ELR (cell line): ENCODE results near the gene NRXN2.

Experiments used
- DNase-seq: peaks from one replicate; pipeline ENCODE4 v3.0.0-alpha.2; 2015; ENCODE audit warnings: low read depth

NRXN2 gene

DNA sequence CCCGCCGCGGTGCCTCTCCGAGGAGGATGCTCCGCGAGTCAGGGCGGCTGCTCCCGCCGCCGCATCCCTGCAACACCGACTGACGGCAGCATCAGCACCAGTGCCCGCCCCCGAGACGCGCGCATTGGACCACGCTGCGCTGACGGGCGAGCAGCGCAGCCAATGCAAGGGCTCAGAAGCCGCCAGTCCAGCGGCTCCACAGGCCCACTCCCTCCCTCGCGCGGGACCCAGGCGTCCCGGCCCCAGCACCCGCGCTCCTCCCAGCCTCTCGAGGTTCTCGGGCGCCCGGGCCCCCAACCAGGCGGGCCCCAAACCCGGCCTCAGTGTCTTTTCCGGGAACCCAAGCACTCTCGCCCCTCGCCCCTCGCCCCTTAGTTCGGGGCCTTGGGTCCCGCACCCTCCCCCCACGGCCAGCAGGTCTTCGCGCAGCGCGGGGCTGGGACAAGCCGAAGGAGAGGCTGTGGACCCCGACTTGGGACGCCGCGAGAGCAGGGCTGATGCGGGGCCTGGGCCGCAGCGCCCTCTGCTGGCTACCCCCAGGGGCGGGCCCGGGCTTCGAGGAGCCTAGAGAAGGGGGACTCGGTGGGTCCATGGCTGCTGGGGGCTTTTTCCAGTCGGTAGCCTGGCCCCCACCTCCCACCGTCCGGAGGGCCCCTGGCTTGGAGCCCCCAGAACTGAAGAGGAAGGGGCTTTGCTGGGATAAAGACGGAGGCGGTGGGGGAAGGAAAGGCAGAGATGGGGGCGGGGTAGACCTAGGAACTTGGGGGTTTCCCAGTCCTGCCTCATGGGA, at the start of gene NRXN2:
Gene NRXN2, minus strand, starts transcription at position 81 of the 790 bp plus-strand sequence. CDS start 9,498 bp downstream, outside the sequence.
- peak; percentile 83 for DNase-seq

DNA sequence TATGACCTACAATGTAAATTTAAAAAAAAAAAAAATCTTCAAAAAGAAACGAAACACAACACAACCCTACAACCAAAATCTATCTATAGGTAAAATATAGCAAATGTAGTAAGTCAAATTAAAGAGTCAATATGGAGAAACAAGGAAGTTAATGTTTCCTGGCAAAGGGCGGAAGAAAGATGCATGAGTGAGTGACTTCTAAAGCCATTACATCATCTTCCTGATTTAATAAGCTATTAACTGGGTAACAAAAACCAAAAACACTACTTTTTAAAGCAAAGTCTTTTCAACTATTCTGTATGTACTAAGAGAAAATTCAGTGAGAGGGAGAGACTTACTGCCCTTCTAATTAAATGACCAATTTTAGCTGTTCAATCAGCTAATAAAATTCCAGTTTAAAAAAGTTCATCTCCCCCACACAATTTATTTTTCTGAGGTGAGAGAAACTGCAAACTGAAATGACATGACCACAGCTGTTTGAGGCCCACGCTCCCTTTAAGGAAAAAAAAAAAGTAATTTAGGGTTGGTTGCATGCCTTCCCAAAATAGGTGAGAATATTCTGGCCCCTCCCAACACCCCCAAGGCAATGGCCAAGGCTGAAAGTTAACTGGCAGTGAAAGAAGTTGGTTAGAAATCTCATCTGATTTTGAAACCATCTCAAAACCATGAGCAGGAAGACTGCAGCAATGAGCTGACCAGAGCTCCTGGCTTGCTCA, 49.5 kb upstream of the NRXN2 start:
- no peak for DNase-seq

DNA sequence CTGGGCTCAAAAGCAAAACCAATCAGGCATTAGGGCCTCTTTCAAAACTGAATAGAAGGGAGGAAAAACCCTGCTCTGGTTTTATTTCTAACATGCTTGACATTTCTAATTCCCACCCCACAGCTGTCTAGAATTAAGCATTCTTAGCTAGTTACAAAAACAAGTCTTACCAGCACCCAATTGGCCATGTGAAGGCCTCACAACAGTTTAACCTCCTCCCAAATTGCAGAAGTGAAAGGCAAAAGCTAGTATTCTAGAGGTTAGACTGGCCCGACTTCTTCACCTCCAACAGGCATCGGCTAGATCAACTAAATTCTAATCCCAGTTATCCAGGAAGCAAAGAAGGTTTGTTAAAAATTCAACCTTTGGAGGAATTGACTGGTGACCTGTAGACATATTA, 48.9 kb upstream of the NRXN2 start:
- no peak for DNase-seq

DNA sequence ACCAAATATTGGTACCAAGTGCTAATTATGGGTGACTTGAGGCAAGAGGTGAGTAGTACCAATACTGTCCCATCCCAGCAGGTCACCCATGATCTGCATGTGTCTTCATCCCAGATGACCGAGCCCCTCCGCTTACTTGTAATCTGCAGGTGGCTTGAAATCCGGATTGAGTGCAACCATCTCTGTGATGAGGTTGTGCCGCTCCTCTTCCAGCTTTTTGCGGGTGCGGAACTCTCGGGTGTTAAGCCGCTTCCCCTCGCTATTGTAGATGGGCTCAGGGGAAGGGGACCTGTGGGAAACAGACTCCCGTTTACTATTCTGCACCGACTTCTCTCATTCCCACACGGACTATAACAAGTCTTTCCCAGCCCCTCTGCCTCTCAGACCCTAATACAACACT, 47.1 kb upstream of the NRXN2 start:
- DNase-seq: no peak

DNA sequence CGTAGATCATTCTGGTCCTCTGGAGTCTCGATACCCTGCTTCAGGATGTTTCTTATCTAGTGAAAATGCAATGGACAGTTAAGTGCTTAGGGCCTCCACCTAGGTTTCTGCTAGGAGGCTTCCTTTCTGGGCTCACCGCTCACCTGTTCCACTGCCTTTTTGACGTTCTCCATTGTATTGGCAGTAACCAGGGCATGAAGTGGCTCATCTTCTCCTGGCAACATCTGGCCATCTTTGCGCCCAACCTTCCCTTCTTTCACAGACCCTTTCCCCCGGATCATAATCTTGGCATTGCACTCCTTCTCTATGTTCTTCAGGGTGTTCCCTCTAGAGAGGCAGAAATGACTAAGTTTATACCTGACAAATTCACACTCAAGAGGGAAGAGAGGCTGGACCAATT, 46.3 kb upstream of the NRXN2 start:
- no peak for DNase-seq

DNA sequence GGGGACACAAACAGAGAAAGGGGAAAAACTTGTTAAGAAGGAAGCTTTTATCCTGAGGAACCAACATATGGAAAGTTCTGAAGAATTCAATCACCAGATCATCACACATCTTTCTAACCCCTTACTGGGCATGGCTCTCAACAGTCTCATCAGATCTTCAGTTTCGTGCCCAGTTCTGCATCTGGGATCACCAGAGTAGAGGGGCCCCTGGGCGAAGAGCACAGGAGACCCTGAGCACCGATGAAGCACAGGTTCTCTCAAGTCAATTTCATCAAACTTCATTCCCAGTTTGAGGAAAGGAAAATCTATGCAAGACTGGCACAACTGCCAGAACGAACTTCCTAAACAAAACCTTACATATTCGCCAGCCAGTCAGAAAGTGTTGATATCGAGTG, 45.3 kb upstream of the NRXN2 start:
- DNase-seq: no peak

DNA sequence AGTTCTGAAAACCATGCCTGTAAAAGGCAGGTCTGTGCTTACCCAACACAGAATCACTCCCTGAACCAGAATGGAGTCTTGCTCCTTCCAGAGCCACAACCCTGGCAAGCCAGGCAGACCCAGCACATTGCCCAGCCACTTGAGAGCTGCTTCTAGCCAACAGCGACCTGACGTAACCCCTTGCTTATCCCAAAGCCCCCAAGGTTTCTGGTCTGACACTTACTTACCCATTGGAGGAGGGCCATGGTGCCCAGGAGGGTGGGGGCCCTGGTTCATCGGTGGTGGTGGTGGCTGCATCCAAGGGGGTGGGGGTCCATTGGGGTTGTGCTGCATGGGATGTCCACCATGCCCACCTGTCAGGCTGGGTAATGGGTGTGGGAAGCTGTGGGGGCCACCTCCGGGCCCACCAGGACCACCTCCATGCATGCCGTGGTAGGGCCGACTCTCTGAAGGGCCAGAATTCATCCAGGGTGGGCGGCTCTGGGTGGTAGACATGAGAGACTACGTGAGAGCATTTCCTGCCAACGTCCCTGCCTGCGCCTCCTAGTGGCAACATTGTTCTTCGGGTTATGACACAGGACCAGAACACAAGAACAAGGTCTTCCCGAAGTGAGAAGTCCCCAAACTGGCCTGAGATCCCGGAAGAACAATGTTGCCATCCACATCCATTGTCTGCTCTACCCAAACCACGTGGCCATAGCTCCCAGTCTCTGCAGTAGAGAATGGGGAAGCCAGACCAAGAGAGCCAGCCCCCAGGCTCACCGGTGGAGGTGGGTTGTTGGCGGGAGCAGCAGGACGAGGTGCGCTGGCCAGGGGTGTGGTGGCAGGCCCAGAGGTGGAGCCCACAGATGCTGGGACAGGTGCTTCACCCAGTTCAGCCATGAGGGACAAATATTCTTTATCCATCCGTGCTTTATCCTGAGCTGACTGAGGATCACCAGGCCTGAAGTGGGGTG, 44.6 kb upstream of the NRXN2 start:
- peak; percentile 79 for DNase-seq

DNA sequence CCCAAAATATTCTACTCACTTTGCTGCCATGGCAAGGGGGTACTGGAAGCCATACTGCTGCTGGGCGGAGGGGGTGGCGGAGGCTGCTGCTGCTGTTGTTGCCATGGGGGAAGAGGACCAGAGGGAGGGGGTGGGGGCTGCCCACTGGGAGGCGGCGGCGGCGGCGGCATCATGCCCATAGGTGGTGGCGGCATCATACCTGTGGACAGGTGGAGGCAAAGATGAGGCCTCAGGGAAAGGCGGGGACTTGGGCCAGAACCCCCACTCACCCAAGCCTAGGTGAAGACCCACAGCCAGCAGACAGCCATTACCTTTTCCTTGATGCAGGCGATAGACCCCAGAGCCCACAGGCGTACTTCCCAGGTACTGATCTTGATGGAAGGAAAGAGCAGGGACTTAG, 43.9 kb upstream of the NRXN2 start:
- DNase-seq: no peak

DNA sequence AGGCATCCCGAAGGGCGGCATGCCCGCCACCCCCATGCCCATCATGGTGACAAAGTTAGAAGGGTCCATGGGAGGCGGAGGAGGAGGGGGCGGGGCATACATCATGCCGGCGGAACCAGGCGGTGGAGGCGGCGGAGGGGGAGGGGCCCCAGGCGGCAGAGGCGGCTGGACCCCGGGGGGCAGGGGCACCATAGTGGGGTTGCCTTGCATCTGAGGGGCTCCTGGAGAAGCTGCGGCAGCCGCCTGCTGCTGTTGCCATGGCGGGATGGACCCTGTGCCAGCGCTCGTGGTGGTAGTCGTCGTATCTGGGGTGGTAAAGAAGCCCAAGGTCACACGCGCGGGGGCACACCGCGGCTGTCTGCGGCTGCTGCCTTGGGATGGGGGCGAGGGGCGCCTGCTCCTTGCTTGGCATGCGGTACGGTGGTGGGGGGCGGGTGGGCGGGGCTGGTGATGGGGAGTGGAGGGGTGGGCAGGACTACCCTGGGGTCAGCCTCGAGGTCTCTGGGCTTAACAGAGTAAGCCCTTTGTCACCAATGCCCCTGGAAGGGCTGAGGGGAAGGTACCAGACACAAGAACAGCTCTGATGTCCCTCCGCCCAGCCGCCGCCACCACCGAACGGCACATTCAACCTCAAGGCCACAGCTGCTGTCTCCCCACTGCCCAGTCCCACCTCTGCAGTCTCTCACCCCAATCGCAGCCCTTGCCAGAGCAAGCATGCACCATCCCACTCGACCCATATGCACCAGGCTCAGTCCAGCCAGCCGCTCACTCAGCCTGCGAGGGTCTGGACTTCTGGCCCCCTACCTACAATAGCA, 43.1 kb upstream of the NRXN2 start:
- DNase-seq: no peak

DNA sequence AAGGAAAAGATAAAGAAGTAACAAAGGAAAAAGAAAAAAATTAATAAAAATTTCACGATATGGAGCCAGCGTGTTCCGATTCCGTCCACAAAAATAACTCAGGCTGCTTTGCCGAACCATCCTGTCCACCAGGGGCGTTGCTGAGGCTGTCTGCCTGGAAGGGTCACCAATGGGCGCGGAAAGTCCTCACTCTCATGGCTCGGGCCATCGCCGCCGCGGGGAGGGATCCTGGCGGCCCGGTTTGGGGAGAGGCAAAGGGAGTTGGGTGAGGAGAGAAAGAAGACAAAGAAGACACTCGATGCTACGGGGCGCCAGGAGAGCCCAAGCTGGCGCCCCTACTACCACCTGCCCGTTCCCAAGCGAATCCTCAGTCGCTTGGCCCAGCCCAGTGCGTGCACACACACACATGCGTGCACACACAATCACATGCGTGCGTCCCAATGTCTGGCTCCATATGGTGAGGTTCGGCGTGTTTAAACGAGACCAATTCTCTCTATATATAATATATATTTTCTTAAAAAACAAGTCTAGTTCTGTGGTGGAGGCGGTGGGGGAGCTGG, 42.4 kb upstream of the NRXN2 start:
- DNase-seq: no peak

DNA sequence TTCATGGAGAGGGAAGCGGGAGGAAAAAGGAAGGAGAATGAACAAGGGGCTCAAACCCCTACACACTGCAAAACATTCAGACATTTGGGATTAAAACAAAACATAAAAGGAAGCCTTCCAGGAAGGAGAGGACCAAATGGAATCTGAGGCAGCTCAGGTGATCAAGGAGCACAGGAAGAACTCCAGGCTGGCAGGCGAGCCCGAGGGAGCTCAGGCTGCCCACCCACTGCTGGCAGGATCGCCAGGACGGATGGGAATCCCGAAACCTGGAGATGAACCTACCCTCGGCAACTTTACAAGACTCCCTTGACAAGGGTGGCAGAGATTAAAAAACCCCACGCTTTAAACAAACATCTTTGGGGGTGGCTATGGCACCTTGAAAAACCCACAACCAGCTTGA, 41.8 kb upstream of the NRXN2 start:
- DNase-seq: no peak

DNA sequence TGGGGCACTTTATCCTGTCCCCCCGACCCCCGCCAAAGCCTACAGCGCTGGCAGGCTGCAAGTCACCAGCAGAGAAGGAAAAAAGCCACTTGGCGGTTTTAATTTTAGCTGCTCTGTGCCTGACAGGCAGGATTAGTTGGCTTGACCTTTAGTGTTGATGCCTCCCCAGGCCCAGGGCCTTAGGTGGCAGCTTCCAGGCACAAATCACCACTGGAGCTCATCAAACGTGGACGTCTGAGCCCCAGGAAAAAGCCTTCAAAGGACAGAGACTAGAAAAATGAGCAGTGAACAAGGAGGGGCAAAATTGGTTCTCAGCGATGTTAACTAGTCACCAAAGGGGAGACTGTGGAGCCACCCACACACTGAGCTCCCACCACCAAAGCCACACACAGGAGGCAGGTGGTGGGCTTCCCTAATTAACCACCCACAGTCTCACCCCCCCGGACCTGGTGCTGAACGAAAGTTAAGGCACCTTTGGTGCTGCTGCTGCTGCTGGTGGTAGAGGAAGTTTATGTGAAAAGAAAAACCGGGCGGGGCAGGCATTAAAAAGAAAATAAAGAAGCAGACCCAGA, 41.1 kb upstream of the NRXN2 start:
- DNase-seq: no peak

DNA sequence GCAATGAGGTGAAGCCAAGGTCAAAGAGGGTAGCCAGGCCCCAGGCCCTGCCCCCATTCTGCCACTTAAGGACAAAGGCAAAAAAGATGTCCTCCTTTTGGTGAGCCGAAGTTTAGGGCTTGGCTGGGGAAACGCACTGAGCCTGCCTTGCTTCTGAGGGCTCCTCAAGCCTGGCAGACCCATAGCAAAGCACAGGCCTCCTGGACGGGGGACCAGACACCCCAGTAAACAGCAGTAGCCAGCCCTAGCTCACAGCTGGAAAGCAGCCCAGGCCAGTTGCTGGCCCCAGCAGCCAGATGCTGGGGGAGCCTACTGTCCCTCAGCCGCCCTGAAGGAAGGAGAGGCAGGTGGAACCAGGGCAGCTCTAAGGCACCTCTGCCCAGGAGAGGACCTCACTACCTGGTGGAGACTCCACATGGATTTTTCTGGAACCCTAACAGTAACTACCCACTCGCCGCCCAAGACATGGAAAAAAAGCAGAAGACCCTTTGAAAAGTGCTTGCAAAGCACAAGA, 40.6 kb upstream of the NRXN2 start:
- DNase-seq: no peak

DNA sequence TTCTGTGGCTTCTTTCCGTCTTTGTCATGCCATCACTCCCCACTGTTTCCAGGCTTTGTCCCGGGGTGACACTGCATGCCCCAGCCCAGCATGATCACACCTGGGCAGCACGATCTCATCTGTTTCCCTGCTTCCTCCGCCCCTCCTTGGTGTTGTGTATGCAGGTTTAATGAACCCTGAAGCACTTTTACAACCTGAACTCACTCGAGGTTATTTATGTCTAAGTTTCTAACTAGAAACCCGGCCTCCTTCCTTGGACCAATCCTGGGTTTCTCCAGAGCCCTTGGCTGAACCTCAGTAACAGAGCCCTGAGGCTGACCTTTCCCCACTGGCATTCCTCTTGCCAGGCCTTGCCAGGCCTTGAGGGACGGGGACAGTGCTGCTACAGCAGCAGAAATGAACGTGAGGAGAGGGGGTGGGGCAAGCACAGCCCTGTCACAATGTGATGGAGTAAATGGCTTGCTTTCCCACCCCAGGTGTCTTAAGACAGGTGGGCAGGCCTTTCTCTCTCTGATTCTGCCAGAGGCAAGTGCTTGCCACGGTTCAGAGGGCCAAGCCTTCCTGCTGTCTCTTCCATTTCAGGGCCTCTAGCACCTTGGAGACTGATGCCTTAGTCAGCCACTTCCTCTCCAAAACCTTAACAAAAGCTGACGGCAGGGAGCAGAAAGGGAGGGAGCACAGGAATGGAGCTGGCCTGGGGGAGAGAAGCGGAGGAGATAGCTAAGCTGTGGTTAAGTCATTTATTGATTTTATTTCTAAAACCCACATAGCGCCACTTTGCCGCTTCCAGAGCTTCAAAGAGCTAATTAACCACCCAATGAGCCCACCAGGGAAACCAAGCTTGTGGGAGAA, 39.9 kb upstream of the NRXN2 start:
- peak; percentile 78 for DNase-seq

DNA sequence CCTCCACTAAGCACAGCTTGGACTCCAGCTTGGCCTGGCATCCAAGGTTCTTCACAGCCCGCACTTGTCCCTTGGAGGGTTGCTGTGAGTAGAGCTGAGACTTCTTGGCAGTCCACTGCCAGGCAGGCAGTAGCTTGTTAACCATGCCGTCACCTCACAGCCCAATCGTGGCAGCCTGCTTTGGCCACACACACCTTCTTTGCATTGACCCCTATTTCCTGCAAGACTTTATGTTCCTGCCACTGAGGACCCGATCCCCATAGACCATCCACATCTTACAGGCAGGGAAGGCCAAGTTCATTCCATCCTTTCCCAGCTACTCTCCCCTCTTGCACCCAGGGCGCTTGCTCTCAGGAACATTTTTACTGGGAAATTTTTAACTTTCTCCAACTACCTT, 39.3 kb upstream of the NRXN2 start:
- no peak for DNase-seq

DNA sequence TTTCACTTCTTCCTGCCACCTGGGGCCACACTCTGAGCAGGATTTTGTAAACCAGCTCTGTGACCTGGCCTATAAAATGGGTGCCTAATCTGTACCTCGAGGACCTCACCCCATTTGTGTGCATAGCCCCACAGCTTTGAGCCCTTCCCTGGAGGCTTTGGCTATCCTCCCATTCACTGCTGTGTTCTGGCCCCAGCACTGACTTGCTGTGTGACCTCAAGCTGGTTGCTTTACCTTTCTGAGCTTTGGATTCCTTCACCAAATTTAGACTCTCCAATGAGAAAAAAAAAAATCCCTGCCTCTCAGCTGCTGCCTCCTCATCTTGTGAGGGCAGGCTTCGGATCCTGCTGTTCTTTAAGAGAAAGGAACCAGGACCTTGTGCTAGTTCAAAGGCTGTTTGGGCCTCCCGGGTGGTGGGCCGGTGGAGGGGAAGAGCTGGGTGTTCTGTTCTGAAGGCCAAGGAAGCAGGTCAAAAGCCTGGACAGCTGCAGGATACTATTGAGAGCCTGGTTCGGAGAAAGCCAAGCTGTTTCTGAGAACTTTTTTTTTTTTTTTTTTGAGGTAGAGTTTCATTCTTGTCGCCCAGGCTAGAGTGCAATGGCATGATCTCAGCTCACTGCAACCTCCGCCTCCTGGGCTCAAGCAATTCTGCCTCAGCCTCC, 37.9 kb upstream of the NRXN2 start:
- no peak for DNase-seq

DNA sequence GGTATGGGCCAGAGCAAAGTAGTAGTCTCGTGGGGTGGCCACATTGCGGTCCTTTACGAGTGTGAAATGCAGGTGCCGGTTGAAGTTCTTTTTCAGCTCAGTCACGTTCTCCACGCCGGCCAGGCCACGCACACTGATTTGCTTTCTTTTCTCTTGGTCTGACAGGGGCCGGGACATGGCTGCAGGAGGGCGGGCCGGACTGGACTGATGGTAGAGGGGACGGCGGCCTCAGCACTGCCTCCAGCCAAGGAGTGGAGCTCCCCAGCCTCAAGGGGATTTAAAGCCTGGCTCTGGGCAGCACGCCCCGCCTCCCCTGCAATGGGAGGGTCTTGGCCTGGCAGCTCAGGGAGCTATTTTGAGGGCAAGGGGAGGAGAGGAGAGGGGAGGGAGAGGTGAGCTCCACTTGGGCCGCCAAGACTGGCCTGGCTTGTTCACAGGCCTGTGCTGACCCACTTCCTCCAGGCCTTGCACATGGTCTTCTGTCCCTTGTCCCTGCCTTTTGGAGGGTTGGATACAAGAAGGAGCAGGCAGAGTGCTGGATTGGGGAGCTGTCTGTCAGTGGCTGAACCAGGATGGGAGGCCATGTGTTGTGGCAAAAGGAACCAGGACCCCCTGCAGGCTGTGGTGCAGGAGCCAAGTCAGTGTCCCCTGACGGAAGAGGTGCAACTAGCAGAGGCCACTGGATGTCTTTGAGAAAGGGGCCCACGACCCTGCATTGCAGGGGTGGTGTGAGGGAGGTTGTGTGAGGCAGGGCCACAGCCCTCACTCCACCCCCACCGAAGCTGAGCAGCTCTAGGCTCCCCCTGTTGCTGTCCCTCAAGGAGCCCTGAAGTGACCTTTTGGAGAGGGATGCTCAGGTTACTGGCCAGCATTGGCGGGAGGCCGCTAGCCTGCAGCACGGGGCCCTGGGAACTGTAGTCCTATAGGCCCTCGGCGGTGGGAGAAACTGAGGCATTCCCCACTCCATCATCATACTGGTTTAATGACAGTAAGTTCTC, 37.0 kb upstream of the NRXN2 start, which contains the start of gene PYGM:
Gene PYGM, minus strand, starts transcription at position 253 of the 998 bp plus-strand sequence. Its CDS starts 76 bp downstream, at position 177.
- no peak for DNase-seq
